IPS-20b (cell line): ENCODE measurements around the gene BMPR2.
A peak's percentile ranks its signal among the peaks of the same experiment; 100 is the strongest.
"Not testable (repeated sequence)": the region's sequence is repeated elsewhere in the genome, so short reads cannot be mapped to it uniquely, and the experiment has no call there.

Experiments used
- H3K27ac ChIP-seq: one replicate; pipeline ENCODE4 v1.5.1; 2013; ENCODE audit warnings: low read length
- H3K27me3 ChIP-seq: 2 replicates; pipeline ENCODE4 v1.6.1; 2013; ENCODE audit warnings: mild to moderate bottlenecking, low read length, inconsistent platforms; ENCODE audit not compliant: insufficient read depth
- H3K36me3 ChIP-seq: 2 replicates; pipeline ENCODE4 v1.6.1; 2013; ENCODE audit warnings: low read depth, mild to moderate bottlenecking, inconsistent platforms, low read length, moderate library complexity; ENCODE audit not compliant: insufficient read depth
- H3K4me1 ChIP-seq: 2 replicates; pipeline ENCODE4 v1.6.1; 2013; ENCODE audit warnings: mild to moderate bottlenecking, control low read depth, inconsistent platforms, low read length, moderate library complexity; ENCODE audit not compliant: insufficient read depth
- H3K4me3 ChIP-seq: 2 replicates; pipeline ENCODE4 v1.5.1; 2013; ENCODE audit warnings: mild to moderate bottlenecking, low read length, inconsistent platforms
- H3K9ac ChIP-seq: 2 replicates; pipeline ENCODE4 v1.6.1; 2013; ENCODE audit warnings: low read depth, mild to moderate bottlenecking, inconsistent platforms, low read length, moderate library complexity
- H3K9me3 ChIP-seq: 2 replicates; pipeline ENCODE4 v1.6.1; 2013; ENCODE audit warnings: mild to moderate bottlenecking, low read depth, low read length, inconsistent platforms; ENCODE audit not compliant: insufficient read depth

BMPR2 gene

DNA sequence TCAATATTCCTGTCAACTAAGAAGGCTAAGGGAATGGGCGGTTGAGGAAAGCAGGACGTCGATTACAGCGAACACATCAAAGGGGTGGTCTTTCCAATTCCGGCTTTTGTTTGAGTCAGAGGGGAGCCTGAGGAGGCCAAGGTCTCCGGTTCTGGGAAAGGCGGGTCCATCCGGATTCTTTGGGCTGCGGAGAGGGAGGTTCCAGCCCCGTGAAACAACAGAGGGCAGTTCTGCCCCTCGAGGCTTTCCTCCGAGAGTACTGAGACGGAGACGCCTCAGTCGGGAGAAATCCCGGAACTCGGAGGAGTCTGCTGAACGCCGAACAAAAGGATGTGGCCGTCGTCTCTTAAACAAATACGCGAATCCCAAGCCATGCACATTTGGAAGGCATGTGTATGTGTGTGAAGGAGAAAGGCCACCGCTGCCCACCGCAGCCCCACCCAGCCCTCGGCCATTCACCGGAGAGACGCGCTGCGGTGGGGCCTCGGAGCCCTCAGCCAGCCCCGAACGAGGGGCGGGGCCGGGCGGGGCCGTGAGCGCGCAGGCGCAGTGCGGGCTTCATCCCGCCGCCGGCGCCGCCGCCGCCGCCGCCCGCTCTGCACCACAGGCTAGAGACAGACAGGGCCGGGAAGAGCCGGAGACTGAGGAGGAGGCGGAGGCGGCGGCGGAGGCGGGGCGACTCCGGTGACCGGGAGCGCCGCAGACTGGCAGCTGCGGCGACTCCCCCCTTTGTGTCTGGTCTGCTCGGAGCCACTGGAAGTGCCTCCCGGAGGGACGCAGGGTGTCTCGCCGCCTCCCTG lies at the start of gene BMPR2:
Gene BMPR2 (plus strand): TSS at position 719 of the 800 bp plus-strand sequence. CDS start 1,148 bp downstream, outside the sequence.
- H3K4me1 ChIP-seq = peaks cover 14% of the 10 kb centered on the region; the same call in 1 of the 2 replicates
- peak within 1 kb of the TSS; percentile 55 for H3K27ac ChIP-seq
- H3K9ac ChIP-seq = peak within 1 kb of the TSS; percentile 91
- H3K27me3 ChIP-seq = no peaks in the 10 kb centered on the region
- no peaks in the 10 kb centered on the region for H3K36me3 ChIP-seq
- no peaks in the 10 kb centered on the region for H3K9me3 ChIP-seq
- H3K4me3 ChIP-seq = peak within 1 kb of the TSS; percentile 96

DNA sequence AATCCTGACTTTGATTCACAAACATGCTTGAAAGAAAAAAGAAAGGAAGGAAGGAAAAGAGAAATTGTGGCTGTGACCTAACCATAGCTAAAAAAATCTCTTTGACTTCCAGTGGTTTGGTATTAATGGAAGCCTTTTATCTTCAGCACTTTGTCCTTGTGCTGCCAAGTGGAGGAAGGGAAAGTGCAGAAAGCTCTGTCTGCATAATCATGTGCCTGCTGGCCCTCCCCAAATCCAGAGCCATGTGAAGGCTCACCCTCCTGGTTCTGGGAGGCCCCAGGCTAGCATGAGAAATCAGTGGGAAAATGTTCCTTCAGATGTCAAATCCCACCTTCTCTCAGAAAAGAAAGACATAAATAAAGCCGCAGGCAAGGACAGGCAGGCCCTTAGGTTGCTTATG lies 48.3 kb upstream of the BMPR2 start:
- Histone ChIP-seq H3K27me3 (no peaks in the 10 kb centered on the region), H3K27ac (no peak overlapping the region), H3K4me1 (peaks cover 7% of the 10 kb centered on the region; the same call in 1 of the 2 replicates), H3K9ac (no peak overlapping the region), H3K4me3 (no peak overlapping the region), H3K36me3 (no peaks in the 10 kb centered on the region), H3K9me3 (no peaks in the 10 kb centered on the region)

GRCh38 chr2:202335791-202336467 lies 40.2 kb upstream of the BMPR2 start:
- no peak overlapping the region for H3K4me3 ChIP-seq
- no peaks in the 10 kb centered on the region for H3K4me1 ChIP-seq
- no peak overlapping the region for H3K9ac ChIP-seq
- H3K36me3 ChIP-seq = no peaks in the 10 kb centered on the region
- no peak overlapping the region for H3K27ac ChIP-seq
- no peaks in the 10 kb centered on the region for H3K9me3 ChIP-seq
- no peaks in the 10 kb centered on the region for H3K27me3 ChIP-seq

DNA sequence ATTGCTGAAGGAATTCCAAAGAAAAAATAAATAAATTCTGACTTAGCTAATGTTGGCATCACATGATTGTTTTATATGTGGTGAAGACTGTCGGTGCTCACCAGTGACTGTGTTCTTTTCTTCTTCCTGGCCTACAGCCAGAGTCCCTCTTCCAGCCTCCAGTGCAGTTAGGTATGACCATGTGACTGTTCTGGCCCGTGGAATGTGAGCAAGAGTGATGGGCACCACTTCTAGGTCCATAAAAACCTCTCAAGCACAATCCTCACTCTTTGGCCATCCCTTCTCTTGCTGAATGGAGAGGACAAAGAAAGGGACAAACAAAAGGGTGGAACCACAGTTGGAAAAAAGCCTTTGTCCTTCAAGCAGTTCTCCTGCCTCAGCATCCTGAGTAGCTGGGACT lies 39.0 kb upstream of the BMPR2 start:
- H3K36me3 ChIP-seq = no peaks in the 10 kb centered on the region
- no peak overlapping the region for H3K9ac ChIP-seq
- H3K9me3 ChIP-seq = no peaks in the 10 kb centered on the region
- no peak overlapping the region for H3K4me3 ChIP-seq
- H3K27ac ChIP-seq = no peak overlapping the region
- no peaks in the 10 kb centered on the region for H3K4me1 ChIP-seq
- no peaks in the 10 kb centered on the region for H3K27me3 ChIP-seq

DNA sequence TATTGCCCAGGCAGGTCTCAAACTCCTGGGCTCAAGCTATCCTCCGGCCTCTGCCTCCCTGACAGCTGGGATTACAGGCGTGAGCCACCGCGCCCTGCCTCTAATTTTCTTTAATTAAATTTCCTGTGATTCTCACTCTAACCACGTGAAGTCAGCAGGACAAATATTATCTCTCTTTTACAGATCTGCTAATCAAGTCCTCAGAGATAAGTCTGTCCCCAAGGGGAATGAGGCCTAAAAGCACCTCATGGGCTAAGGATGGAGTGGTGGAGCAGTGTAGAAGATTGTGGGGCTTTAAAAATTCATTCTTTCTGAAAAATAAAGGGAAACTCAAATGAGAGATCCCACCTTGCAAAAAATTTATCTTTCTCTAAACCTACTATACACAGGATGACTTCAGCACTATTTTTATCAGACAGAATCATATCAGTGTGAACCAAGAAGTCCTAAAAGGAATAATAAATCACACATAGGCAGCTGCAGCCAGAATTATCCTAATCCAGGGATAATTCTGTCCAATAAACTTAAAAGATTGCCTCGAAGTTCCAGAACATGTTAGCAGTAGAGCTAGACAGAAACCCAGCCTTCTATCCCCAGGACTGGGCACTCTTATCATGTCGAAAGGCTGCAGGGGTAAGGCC lies 38.3 kb upstream of the BMPR2 start:
- no peaks in the 10 kb centered on the region for H3K36me3 ChIP-seq
- H3K4me1 ChIP-seq = no peaks in the 10 kb centered on the region
- no peak overlapping the region for H3K27ac ChIP-seq
- no peak overlapping the region for H3K9ac ChIP-seq
- no peaks in the 10 kb centered on the region for H3K27me3 ChIP-seq
- no peaks in the 10 kb centered on the region for H3K9me3 ChIP-seq
- no peak overlapping the region for H3K4me3 ChIP-seq

GRCh38 chr2:202339071-202339870 lies 36.9 kb upstream of the BMPR2 start:
- H3K9ac ChIP-seq = no peak overlapping the region

GRCh38 chr2:202344178-202344577 lies 31.9 kb upstream of the BMPR2 start:
- H3K27me3 ChIP-seq = no peaks in the 10 kb centered on the region
- no peaks in the 10 kb centered on the region for H3K9me3 ChIP-seq
- no peak overlapping the region for H3K4me3 ChIP-seq
- H3K9ac ChIP-seq = no peak overlapping the region
- H3K27ac ChIP-seq = no peak overlapping the region
- H3K36me3 ChIP-seq = no peaks in the 10 kb centered on the region
- H3K4me1 ChIP-seq = peaks cover 5% of the 10 kb centered on the region; the same call in 1 of the 2 replicates

More at GRCh38 chr2:202339071-202339870, 36.9 kb upstream of the BMPR2 start:
- Histone ChIP-seq H3K4me1 (peaks cover 5% of the 10 kb centered on the region; the same call in 1 of the 2 replicates), H3K27me3 (no peaks in the 10 kb centered on the region), H3K27ac (no peak overlapping the region), H3K36me3 (no peaks in the 10 kb centered on the region), H3K9me3 (no peaks in the 10 kb centered on the region), H3K4me3 (no peak overlapping the region)

- Histone ChIP-seq H3K4me3 (no peak overlapping the region), H3K27ac (no peak overlapping the region), H3K27me3 (no peaks in the 10 kb centered on the region), H3K36me3 (no peaks in the 10 kb centered on the region), H3K9ac (no peak overlapping the region), H3K4me1 (peaks cover 5% of the 10 kb centered on the region; the same call in 1 of the 2 replicates), H3K9me3 (no peaks in the 10 kb centered on the region)
Measured at GRCh38 chr2:202346180-202346579, 29.9 kb upstream of the BMPR2 start.

GRCh38 chr2:202353430-202353829 lies 22.7 kb upstream of the BMPR2 start:
- H3K9me3 ChIP-seq = no peaks in the 10 kb centered on the region
- H3K27me3 ChIP-seq = no peaks in the 10 kb centered on the region
- H3K36me3 ChIP-seq = no peaks in the 10 kb centered on the region
- H3K4me3 ChIP-seq = no peak overlapping the region
- H3K4me1 ChIP-seq = peaks cover 4% of the 10 kb centered on the region
- no peak overlapping the region for H3K9ac ChIP-seq
- H3K27ac ChIP-seq = no peak overlapping the region

- no peaks in the 10 kb centered on the region for H3K36me3 ChIP-seq
- peaks cover 10% of the 10 kb centered on the region for H3K4me1 ChIP-seq
- H3K4me3 ChIP-seq = peak overlapping the region; percentile 29; the same call in 1 of the 2 replicates
- no peak overlapping the region for H3K27ac ChIP-seq
- H3K27me3 ChIP-seq = no peaks in the 10 kb centered on the region
- H3K9me3 ChIP-seq = no peaks in the 10 kb centered on the region
- H3K9ac ChIP-seq = no peak overlapping the region
Measured at GRCh38 chr2:202355993-202356505, 20.1 kb upstream of the BMPR2 start.

DNA sequence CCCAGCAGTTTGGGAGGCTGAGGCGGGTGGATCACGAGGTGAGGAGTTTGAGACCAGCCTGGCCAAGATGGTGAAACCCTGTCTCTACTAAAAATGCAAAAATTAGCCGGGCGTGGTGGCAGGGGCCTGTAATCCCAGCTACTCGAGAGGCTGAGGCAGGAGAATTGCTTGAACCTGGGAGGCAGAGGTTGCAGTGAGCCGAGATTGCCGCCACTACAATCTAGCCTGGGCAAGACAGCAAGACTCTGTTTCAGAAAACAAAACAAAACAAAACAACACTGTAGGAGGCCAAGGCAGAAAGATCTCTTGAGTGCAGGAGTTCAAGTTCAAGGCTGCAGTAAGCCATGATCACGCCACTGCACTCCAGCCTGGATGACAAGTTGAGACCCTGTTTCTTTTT lies 17.2 kb upstream of the BMPR2 start:
- H3K9ac ChIP-seq, H3K9me3 ChIP-seq, H3K27me3 ChIP-seq, H3K27ac ChIP-seq, H3K36me3 ChIP-seq, H3K4me3 ChIP-seq: not testable (repeated sequence)
- H3K4me1 ChIP-seq = peaks cover 11% of the 10 kb centered on the region
